NCI-H2196 (cell line): ENCODE results near the gene GSTCD.
"Not testable (repeated sequence)": the region's sequence is repeated elsewhere in the genome, so short reads cannot be mapped to it uniquely, and the experiment has no call there.

Experiments
- DNase-seq: peaks from one replicate; lab custom pipeline; 2025; ENCODE audit not compliant: unreplicated experiment; lab: John Stamatoyannopoulos, UW

The GSTCD gene

GRCh38 chr4:105708181-105709080 is at the start of gene GSTCD, which contains the start of gene INTS12:
GSTCD (plus strand) TSS chr4:105708784; CDS start chr4:105717614, 8,830 bp downstream.
INTS12 (minus strand) TSS chr4:105708689; CDS start chr4:105700005, 8,684 bp downstream.
- peak; percentile 75 for DNase-seq

- no peak for DNase-seq
Observed at GRCh38 chr4:105659190-105659589, 49.4 kb upstream of the GSTCD start.

GRCh38 chr4:105661028-105661427 is 47.6 kb upstream of the GSTCD start:
- DNase-seq, result no peak

- DNase-seq, result no peak
Observed at GRCh38 chr4:105662935-105663675, 45.5 kb upstream of the GSTCD start.

- DNase-seq, result peak; percentile 2
Observed at GRCh38 chr4:105666693-105667092, 41.9 kb upstream of the GSTCD start.

GRCh38 chr4:105670684-105671083 is 37.9 kb upstream of the GSTCD start:
- DNase-seq, result no peak

GRCh38 chr4:105671301-105671700 is 37.3 kb upstream of the GSTCD start:
- no peak for DNase-seq

- no peak for DNase-seq
Observed at GRCh38 chr4:105674011-105674410, 34.6 kb upstream of the GSTCD start.

GRCh38 chr4:105677709-105678108 is 30.9 kb upstream of the GSTCD start:
- DNase-seq, result no peak

- DNase-seq, result peak; percentile 22
Observed at GRCh38 chr4:105679186-105679585, 29.4 kb upstream of the GSTCD start.

GRCh38 chr4:105683038-105683437 is 25.5 kb upstream of the GSTCD start:
- peak; percentile 31 for DNase-seq

- DNase-seq, result no peak
Observed at GRCh38 chr4:105686571-105686970, 22.0 kb upstream of the GSTCD start.

- not testable (repeated sequence) for DNase-seq
Observed at GRCh38 chr4:105694812-105695211, 13.8 kb upstream of the GSTCD start.

- not testable (repeated sequence) for DNase-seq
Observed at GRCh38 chr4:105695832-105696231, 12.8 kb upstream of the GSTCD start.

- no peak for DNase-seq
Observed at GRCh38 chr4:105698607-105699006, 10.0 kb upstream of the GSTCD start.

GRCh38 chr4:105707782-105708180 is 803 bp upstream of the GSTCD start:
- DNase-seq, result no peak

- no peak for DNase-seq
Observed at GRCh38 chr4:105709081-105709450, 482 bp downstream of the GSTCD start.

GRCh38 chr4:105710012-105710600 is 1.5 kb downstream of the GSTCD start:
- DNase-seq, result no peak

GRCh38 chr4:105710678-105711077 is 2.1 kb downstream of the GSTCD start:
- no peak for DNase-seq

GRCh38 chr4:105712766-105713165 is 4.2 kb downstream of the GSTCD start:
- DNase-seq, result no peak

- no peak for DNase-seq
Observed at GRCh38 chr4:105714071-105714521, 5.5 kb downstream of the GSTCD start.
